HL-60 (cell line): Measurements from ENCODE around the gene ITGA7.
A peak's percentile ranks its signal among the peaks of the same experiment; 100 is the strongest.

Source experiments
- DNase-seq, 2 experiments: peaks; one replicate each; pipeline ENCODE4 v3.0.0-alpha.2; 2010 to 2020; ENCODE audit warnings: low read depth in 1 of 2, low spot score in 1 of 2
- H3K27ac ChIP-seq: fragments of 250-450 bp; sonication (Bioruptor Pico); replicated peaks from 2 replicates; pipeline ENCODE4 v1.5.1; 2020; ENCODE audit warnings: mild to moderate bottlenecking, moderate library complexity
- H3K27me3 ChIP-seq: fragments of 250-450 bp; sonication (Bioruptor Pico); 2 replicates; pipeline ENCODE4 v1.5.1; 2021; ENCODE audit warnings: mild to moderate bottlenecking, moderate library complexity; ENCODE audit not compliant: insufficient read depth, poor library complexity, severe bottlenecking
- H3K4me3 ChIP-seq: replicated peaks from 2 replicates; pipeline ENCODE4 v1.5.1; 2011; ENCODE audit warnings: mild to moderate bottlenecking, control low read depth, low read length; ENCODE audit not compliant: insufficient read depth
- GABPA ChIP-seq: IDR thresholded peaks from 2 replicates; pipeline ENCODE4 v1.6.1; 2012; ENCODE audit warnings: low read depth
- POLR2AphosphoS5 ChIP-seq: IDR thresholded peaks from 2 replicates; pipeline ENCODE4 v1.6.1; 2012; ENCODE audit warnings: low read depth
- REST ChIP-seq: IDR thresholded peaks from 2 replicates; pipeline ENCODE4 v1.6.1; 2012; ENCODE audit warnings: low read depth; ENCODE audit not compliant: insufficient replicate concordance
- SPI1 ChIP-seq: IDR thresholded peaks from 2 replicates; pipeline ENCODE4 v1.6.1; 2012; ENCODE audit warnings: low read depth, mild to moderate bottlenecking, borderline replicate concordance
- TF ChIP-seq, protein P1 (sequence below): IDR thresholded peaks from one replicate; pipeline ENCODE4 v1.5.1; 2011; ENCODE audit warnings: low read length, control low read depth, inconsistent platforms; ENCODE audit not compliant: insufficient read depth

ITGA7 gene

DNA sequence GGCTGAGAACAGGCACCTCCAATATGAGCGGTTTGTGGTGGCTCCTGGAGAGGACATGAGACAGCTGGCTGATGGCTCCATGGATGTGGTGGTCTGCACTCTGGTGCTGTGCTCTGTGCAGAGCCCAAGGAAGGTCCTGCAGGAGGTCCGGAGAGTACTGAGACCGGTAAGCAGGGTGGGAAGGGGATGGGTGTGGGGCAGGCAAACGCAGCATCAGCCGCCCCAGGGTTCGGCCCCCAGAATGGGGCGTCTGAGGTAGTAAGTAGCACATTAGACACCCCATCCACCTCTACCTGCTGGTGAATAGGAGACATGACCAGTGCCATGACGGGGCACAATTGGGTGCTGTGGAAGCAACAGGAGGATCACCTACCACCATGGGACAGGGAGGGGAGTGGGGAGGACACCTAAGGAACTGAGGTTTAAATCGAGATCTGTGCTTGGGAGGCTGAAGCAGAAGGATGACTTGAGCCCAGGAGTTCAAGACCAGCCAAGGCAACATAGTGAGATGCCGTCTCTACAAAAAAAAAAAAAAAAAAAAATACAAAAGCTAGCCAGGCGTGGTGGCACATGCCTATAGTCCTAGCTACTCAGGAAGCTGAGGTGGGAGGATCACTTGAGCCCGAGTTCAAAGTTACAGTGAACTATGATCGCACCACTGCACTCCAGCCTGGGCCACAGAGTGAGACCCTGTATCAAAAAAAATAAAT is 25.5 kb downstream of the ITGA7 start:
- H3K27ac ChIP-seq = no peak overlapping the region
- no peak for DNase-seq
- H3K4me3 ChIP-seq = peak overlapping the region; percentile 54
- TF ChIP-seq POLR2AphosphoS5 (no peak), SPI1 (no peak), REST (no peak)
- H3K27me3 ChIP-seq = no peaks in the 10 kb centered on the region

GRCh38 chr12:55681142-55682077 is 26.3 kb downstream of the ITGA7 start:
- TF ChIP-seq, protein P1, sequence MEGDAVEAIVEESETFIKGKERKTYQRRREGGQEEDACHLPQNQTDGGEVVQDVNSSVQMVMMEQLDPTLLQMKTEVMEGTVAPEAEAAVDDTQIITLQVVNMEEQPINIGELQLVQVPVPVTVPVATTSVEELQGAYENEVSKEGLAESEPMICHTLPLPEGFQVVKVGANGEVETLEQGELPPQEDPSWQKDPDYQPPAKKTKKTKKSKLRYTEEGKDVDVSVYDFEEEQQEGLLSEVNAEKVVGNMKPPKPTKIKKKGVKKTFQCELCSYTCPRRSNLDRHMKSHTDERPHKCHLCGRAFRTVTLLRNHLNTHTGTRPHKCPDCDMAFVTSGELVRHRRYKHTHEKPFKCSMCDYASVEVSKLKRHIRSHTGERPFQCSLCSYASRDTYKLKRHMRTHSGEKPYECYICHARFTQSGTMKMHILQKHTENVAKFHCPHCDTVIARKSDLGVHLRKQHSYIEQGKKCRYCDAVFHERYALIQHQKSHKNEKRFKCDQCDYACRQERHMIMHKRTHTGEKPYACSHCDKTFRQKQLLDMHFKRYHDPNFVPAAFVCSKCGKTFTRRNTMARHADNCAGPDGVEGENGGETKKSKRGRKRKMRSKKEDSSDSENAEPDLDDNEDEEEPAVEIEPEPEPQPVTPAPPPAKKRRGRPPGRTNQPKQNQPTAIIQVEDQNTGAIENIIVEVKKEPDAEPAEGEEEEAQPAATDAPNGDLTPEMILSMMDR = peak; percentile 19
- TF ChIP-seq POLR2AphosphoS5 = no peak
- peak; percentile 39; the same call in 1 of the 2 replicates for TF ChIP-seq SPI1
- DNase-seq = peak; percentile 61 to 76
- Histone ChIP-seq H3K27me3 (no peaks in the 10 kb centered on the region), H3K4me3 (peak overlapping the region; percentile 54), H3K27ac (no peak overlapping the region)

GRCh38 chr12:55679691-55680090 is 28.0 kb downstream of the ITGA7 start:
- H3K27ac ChIP-seq = no peak overlapping the region
- no peak for DNase-seq
- TF ChIP-seq REST (no peak), GABPA (no peak)
- no peak overlapping the region for H3K4me3 ChIP-seq
- no peaks in the 10 kb centered on the region for H3K27me3 ChIP-seq

DNA sequence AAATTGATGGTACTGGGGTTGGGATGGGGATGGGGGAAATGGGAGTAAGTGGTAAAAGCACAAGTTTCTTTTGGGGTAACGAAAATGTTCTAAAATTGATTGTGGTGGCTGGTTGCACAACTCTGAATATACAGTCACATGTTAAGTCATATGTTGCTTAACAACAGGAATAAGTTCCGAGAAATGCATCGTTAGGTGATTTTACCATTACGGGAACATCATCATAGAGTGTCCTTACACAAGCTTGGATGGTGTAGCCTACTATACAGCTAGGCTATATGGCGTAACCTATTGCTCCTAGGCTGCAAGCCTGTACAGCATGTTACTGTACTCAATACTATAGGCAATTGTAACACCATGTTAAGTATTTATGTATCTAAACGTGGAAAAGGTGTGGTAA is 31.0 kb downstream of the ITGA7 start:
- H3K27ac ChIP-seq = no peak overlapping the region
- peak; percentile 36 to 98 for DNase-seq
- H3K4me3 ChIP-seq = no peak overlapping the region
- no peak for TF ChIP-seq POLR2AphosphoS5
- TF ChIP-seq, protein P1 = no peak
- no peak for TF ChIP-seq SPI1
- TF ChIP-seq REST = no peak
- no peak for TF ChIP-seq GABPA
- no peaks in the 10 kb centered on the region for H3K27me3 ChIP-seq
